Endodermal cell (in vitro differentiated cells): ENCODE measurements around the gene NGEF. TPM values are rescaled to one million over a fixed set of nuclear protein-coding genes. Genes with fewer than 3 reads are reported as not detected.

Source experiments
- DNase-seq: peaks from one replicate; pipeline ENCODE4 v3.0.0-alpha.2; 2017
- H3K27ac ChIP-seq: 2 replicates; pipeline ENCODE4 v1.5.1; 2013; ENCODE audit warnings: mild to moderate bottlenecking, low read depth, low read length, moderate library complexity
- H3K27me3 ChIP-seq: 2 replicates; pipeline ENCODE4 v1.6.1; 2013; ENCODE audit warnings: mild to moderate bottlenecking, low read length, moderate library complexity; ENCODE audit not compliant: insufficient read depth, control insufficient read depth, poor library complexity, severe bottlenecking
- H3K36me3 ChIP-seq: 2 replicates; pipeline ENCODE4 v1.7.0; 2013; ENCODE audit warnings: mild to moderate bottlenecking, low read length, moderate library complexity; ENCODE audit not compliant: control insufficient read depth, insufficient read depth
- H3K4me1 ChIP-seq: one replicate; pipeline ENCODE4 v1.7.0; 2013; ENCODE audit warnings: low read length; ENCODE audit not compliant: control insufficient read depth, insufficient read depth
- H3K4me3 ChIP-seq: 2 replicates; pipeline ENCODE4 v1.5.1; 2013; ENCODE audit warnings: mild to moderate bottlenecking, low read length, moderate library complexity
- H3K9ac ChIP-seq: 2 replicates; pipeline ENCODE4 v1.6.1; 2013; ENCODE audit warnings: mild to moderate bottlenecking, low read length, moderate library complexity; ENCODE audit not compliant: poor library complexity, severe bottlenecking; ENCODE audit errors: extremely low read depth
- H3K9me3 ChIP-seq: 2 replicates; pipeline ENCODE4 v1.6.1; 2013; ENCODE audit warnings: mild to moderate bottlenecking, low read length, moderate library complexity; ENCODE audit not compliant: control insufficient read depth
- H3K27ac Mint-ChIP-seq: 2 replicates; pipeline ENCODE4 v1.8.0; 2020; ENCODE audit warnings: mixed read lengths
- H3K27me3 Mint-ChIP-seq: 2 replicates; pipeline ENCODE4 v1.8.0; 2021; ENCODE audit warnings: mild to moderate bottlenecking, mixed read lengths; ENCODE audit not compliant: insufficient read depth
- H3K36me3 Mint-ChIP-seq: 2 replicates; pipeline ENCODE4 v1.8.0; 2020; ENCODE audit warnings: low read depth, mixed read lengths
- H3K4me1 Mint-ChIP-seq: 2 replicates; pipeline ENCODE4 v1.8.0; 2020; ENCODE audit warnings: mixed read lengths
- H3K4me3 Mint-ChIP-seq: 2 replicates; pipeline ENCODE4 v1.8.0; 2020; ENCODE audit warnings: mild to moderate bottlenecking, moderate library complexity, mixed read lengths
- H3K9me3 Mint-ChIP-seq: 2 replicates; pipeline ENCODE4 v1.8.0; 2020; ENCODE audit warnings: mild to moderate bottlenecking, mixed read lengths
- WGBS, 2 experiments: methylation state at CpG; one replicate each; pipeline versions ENCODE4 v1.1.5 to v1.1.7; 2013; ENCODE audit warnings: missing lambda C conversion rate in 2 of 2, mixed read lengths in 1 of 2; ENCODE audit not compliant: insufficient coverage in 1 of 2, insufficient read length in 1 of 2; 5-methylcytosine and 5-hydroxymethylcytosine counted together
- total RNA-seq, 2 donors: library from RNA; stranded (reverse); fragmentation: NEBNext Ultra II Directional in 1 of 2; extraction: Animal tissue kit (Norgen Biotek cat#: 25700) in 1 of 2; gene quantifications; 2 replicates in 1 of 2; 3 replicates in 1 of 2; pipeline ENCODE4 v1.2.1, GENCODE V29; 2021
- TF ChIP-seq, protein P1 (sequence below): fragments of 200-600 bp; sonication (generic); conservative IDR thresholded peaks from 2 replicates; pipeline ENCODE4 v1.5.0; 2021; ENCODE audit warnings: antibody characterized with exemption, mild to moderate bottlenecking

NGEF gene
- total RNA-seq, 2 donors from 2014 or later, result 1.8 to 2.9 TPM

DNA sequence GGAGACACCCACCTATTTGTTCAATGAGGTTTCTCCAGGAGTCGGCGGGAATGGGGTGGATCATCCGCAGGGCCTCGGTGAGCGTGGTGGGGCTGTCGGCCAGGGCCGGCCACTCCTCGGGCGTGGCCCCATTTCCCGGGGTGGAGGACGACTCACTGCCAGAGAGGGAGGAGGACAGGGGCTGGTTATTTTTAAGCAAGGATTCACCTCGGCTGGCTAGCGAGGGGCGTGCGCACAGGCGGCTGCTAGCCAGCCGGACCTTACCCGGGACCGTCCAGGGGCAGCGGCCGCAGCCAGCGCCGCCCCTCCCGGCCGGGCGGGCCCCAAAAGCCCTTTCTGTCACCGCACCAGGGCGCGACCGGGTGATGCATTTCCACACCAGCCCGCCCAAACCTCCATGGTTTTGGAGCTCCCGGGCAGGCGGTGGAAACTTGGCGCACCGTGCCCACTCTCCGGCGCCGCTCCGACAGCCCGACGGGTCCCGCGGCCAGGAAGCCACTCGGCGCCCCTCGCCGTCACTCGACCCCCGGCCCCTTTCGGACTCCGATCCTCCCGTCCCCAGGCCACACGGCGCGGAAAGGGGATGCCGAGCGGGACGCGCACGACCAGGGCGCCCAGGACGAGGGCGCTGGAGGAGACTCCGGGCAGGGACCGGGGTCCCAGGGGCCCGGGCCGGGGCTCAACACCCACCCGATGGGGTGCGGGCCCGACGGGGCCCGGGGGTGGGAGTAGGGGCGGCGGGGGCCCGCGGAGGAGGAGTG lies 85.8 kb downstream of the NGEF start:
- Histone ChIP-seq H3K9me3 (no peaks in the 10 kb centered on the region), H3K4me1 (no peaks in the 10 kb centered on the region), H3K27me3 (peaks cover 75% of the 10 kb centered on the region), H3K36me3 (no peaks in the 10 kb centered on the region), H3K4me3 (no peak overlapping the region), H3K27ac (no peak overlapping the region), H3K9ac (no peak overlapping the region)
- WGBS, 2 experiments, result 5 to 6% methylated on average over 42 to 76 of the region's 76 CpGs
- no peak overlapping the region for H3K27ac Mint-ChIP-seq
- H3K9me3 Mint-ChIP-seq, result no peaks in the 10 kb centered on the region
- DNase-seq, result peak; percentile 65
- H3K4me1 Mint-ChIP-seq, result peaks cover 11% of the 10 kb centered on the region
- no peaks in the 10 kb centered on the region for H3K36me3 Mint-ChIP-seq
- TF ChIP-seq, protein P1, sequence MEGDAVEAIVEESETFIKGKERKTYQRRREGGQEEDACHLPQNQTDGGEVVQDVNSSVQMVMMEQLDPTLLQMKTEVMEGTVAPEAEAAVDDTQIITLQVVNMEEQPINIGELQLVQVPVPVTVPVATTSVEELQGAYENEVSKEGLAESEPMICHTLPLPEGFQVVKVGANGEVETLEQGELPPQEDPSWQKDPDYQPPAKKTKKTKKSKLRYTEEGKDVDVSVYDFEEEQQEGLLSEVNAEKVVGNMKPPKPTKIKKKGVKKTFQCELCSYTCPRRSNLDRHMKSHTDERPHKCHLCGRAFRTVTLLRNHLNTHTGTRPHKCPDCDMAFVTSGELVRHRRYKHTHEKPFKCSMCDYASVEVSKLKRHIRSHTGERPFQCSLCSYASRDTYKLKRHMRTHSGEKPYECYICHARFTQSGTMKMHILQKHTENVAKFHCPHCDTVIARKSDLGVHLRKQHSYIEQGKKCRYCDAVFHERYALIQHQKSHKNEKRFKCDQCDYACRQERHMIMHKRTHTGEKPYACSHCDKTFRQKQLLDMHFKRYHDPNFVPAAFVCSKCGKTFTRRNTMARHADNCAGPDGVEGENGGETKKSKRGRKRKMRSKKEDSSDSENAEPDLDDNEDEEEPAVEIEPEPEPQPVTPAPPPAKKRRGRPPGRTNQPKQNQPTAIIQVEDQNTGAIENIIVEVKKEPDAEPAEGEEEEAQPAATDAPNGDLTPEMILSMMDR, result no peak
- peak overlapping the region; percentile 49 for H3K4me3 Mint-ChIP-seq
- H3K27me3 Mint-ChIP-seq, result peaks cover 81% of the 10 kb centered on the region

DNA sequence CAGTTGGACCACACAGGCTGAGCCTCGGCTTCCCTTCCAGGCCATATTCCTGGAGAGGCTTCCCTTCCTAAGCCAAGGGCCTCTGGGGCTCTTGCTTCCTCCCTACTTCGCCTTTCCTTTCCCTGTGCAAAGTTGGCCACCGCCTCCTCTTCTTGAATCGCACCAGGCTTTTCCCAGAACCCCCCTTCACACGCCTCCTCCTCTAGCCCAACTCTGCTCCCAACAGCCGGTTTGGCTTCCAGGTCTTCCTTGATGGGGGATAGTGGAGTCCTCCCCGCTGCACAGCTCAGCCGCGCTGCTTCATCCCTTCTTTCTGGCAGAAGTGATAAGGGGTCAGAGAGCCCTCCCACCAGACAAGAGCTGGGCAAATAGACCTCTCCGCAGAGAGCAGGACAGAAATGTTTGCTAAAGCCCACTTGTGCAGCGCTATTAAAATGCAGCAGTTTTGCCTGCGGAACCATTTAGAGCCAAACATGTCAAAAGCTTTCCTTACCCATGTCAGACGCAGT lies 86.6 kb downstream of the NGEF start:
- no peaks in the 10 kb centered on the region for H3K4me1 ChIP-seq
- DNase-seq, result peak; percentile 62
- Mint-ChIP-seq H3K4me1 (peaks cover 11% of the 10 kb centered on the region), H3K36me3 (no peaks in the 10 kb centered on the region), H3K4me3 (peak overlapping the region; percentile 49), H3K27ac (no peak overlapping the region), H3K27me3 (peaks cover 76% of the 10 kb centered on the region), H3K9me3 (no peaks in the 10 kb centered on the region)
- H3K27ac ChIP-seq, result no peak overlapping the region
- H3K27me3 ChIP-seq, result peaks cover 71% of the 10 kb centered on the region
- TF ChIP-seq, protein P1, result no peak
- H3K36me3 ChIP-seq, result no peaks in the 10 kb centered on the region
- no peaks in the 10 kb centered on the region for H3K9me3 ChIP-seq
- no peak overlapping the region for H3K4me3 ChIP-seq
- WGBS, 2 experiments, result 14 to 17% methylated on average over 9 to 13 of the region's 13 CpGs
- no peak overlapping the region for H3K9ac ChIP-seq

DNA sequence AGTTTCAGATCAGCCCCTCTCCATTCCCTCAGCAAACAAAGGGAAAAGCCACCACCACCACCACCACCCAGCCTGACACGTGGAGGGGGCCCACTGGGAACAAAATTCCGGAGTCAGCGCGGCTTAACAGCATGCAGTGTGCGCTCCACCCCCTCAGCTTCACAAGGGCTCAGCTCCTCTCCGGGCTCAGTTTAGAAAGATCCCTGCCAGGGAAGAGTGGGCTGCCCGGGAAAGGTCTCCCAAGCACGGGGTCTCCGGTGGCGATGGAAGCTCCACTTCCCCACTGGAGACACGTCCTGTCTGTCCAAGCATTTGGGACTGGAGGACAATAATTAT lies 87.3 kb downstream of the NGEF start:
- Mint-ChIP-seq H3K4me3 (no peak overlapping the region), H3K4me1 (peaks cover 11% of the 10 kb centered on the region), H3K27ac (no peak overlapping the region), H3K36me3 (no peaks in the 10 kb centered on the region), H3K9me3 (no peaks in the 10 kb centered on the region), H3K27me3 (peaks cover 69% of the 10 kb centered on the region)
- no peaks in the 10 kb centered on the region for H3K4me1 ChIP-seq
- DNase-seq, result no peak
- TF ChIP-seq, protein P1, result no peak
- peaks cover 64% of the 10 kb centered on the region for H3K27me3 ChIP-seq
- no peak overlapping the region for H3K9ac ChIP-seq
- H3K9me3 ChIP-seq, result no peaks in the 10 kb centered on the region
- no peak overlapping the region for H3K27ac ChIP-seq
- no peak overlapping the region for H3K4me3 ChIP-seq
- H3K36me3 ChIP-seq, result no peaks in the 10 kb centered on the region
- 15 to 34% methylated on average over 6 to 11 of the region's 11 CpGs for WGBS, 2 experiments
